HG03457 (cell line): Measurements from ENCODE around the gene XPO6.
"Not testable (repeated sequence)": the region's sequence is repeated elsewhere in the genome, so short reads cannot be mapped to it uniquely, and the experiment has no call there.

Experiments used
- ATAC-seq: cut with Tn5 transposase; IDR thresholded peaks from one replicate; pipeline ENCODE4 v1.9.1; 2021; ENCODE audit warnings: moderate number of reproducible peaks; ENCODE audit not compliant: unreplicated experiment

Gene XPO6, protein sequence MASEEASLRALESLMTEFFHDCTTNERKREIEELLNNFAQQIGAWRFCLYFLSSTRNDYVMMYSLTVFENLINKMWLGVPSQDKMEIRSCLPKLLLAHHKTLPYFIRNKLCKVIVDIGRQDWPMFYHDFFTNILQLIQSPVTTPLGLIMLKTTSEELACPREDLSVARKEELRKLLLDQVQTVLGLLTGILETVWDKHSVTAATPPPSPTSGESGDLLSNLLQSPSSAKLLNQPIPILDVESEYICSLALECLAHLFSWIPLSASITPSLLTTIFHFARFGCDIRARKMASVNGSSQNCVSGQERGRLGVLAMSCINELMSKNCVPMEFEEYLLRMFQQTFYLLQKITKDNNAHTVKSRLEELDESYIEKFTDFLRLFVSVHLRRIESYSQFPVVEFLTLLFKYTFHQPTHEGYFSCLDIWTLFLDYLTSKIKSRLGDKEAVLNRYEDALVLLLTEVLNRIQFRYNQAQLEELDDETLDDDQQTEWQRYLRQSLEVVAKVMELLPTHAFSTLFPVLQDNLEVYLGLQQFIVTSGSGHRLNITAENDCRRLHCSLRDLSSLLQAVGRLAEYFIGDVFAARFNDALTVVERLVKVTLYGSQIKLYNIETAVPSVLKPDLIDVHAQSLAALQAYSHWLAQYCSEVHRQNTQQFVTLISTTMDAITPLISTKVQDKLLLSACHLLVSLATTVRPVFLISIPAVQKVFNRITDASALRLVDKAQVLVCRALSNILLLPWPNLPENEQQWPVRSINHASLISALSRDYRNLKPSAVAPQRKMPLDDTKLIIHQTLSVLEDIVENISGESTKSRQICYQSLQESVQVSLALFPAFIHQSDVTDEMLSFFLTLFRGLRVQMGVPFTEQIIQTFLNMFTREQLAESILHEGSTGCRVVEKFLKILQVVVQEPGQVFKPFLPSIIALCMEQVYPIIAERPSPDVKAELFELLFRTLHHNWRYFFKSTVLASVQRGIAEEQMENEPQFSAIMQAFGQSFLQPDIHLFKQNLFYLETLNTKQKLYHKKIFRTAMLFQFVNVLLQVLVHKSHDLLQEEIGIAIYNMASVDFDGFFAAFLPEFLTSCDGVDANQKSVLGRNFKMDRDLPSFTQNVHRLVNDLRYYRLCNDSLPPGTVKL

DNA sequence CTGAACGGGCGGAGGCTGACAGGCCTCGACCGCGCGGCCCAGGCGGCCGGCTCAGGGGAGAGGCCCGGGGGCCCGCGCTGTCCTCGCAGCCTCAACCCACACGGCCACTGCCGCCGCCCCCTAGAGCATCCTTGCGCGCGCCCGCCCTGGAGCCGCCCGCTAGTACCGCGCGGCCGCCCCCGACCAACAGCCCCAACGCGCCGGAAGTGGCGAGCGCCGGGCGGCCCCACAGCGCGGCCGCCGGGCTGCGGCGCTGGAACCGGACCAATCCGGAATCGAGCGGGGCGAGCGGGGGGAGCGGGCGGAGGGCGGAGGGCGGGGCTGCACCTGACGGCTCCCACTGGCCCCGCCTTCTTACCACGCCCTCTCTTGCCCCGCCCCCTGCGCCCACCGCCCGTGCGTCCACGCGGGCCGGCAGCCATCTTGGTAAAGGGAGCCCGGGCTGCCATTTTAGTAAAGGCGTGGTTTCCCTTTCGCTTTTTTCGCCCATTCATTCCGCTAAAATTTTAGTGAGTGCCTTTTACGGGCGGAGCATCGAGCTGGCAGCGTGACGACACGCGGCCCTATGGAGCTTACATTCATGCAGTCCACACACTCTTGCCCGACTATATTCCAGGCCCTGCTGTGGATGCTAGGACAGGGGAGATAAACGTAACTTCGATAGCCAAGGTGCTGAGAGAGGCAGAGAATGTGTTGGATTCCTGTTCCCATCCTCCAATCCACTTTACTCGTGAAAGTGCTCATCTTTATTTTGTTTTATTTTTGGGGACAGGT, at the start of gene XPO6:
Gene XPO6 (minus strand): TSS at position 208 of the 774 bp plus-strand sequence. CDS start 597 bp downstream, outside the sequence.
- ATAC-seq: peak; percentile 61

GRCh38 chr16:28260193-28260592, 48.4 kb upstream of the XPO6 start:
- ATAC-seq: no peak

DNA sequence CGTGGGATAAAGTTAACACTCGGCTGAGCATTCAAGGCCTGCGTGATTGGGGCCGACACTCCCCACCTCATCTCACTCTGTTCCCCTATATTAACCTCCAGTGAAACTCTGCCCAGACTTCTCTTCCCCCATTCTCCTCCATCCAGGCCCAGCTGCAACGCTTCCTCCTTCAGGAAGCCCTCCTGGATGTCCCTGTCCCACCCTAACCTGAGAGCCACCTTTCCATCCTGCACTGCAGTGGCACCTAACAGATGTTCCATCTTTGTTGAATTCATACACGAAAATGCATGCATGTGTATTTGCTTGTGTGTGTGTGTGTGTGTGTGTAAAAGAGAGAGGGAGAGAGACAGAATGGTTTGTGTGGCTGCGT, 48.0 kb upstream of the XPO6 start:
- ATAC-seq: no peak

GRCh38 chr16:28259091-28259780, 47.5 kb upstream of the XPO6 start:
- no peak for ATAC-seq

GRCh38 chr16:28258567-28258966, 46.8 kb upstream of the XPO6 start:
- no peak for ATAC-seq

GRCh38 chr16:28257256-28257655, 45.5 kb upstream of the XPO6 start:
- ATAC-seq: no peak

DNA sequence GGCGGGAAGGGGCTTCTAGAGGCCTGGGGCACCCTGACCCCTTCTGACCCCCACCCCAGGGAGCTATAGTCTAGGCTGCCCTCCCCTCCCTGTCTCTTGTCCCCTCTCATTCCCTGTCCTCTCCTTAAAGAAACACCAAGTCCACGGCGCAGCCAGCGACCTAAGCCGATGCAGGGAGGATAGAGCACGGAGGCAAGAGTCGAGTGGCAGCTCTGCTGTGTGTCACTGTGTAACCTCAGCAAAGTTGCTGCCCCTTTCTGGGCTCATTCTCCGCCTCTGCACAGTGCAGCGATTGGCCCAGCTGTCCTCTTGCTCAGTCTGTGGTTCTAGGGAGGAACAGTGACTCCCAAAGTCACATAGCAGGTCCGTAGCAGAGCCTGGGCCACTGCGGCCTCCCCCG, 44.1 kb upstream of the XPO6 start:
- no peak for ATAC-seq

DNA sequence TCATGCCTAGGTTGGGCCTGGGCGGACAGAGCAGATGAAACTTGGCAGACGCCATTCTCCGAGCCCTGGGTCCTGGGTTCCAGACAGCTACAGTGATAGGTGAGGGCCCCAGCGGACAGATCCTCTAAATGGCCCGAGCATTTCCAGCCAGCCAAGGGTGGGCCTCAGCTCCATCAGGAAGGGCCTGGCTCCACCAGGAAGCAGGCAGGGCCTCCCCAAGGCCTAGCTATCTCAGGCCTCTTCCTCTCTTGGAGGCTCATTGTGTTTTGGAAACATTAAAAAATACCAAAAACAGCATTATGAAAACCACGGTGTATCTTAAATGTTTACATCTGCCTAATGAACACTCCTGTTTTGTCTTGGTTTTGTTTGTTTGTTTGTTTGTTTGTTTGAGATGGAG, 42.4 kb upstream of the XPO6 start:
- ATAC-seq: no peak

DNA sequence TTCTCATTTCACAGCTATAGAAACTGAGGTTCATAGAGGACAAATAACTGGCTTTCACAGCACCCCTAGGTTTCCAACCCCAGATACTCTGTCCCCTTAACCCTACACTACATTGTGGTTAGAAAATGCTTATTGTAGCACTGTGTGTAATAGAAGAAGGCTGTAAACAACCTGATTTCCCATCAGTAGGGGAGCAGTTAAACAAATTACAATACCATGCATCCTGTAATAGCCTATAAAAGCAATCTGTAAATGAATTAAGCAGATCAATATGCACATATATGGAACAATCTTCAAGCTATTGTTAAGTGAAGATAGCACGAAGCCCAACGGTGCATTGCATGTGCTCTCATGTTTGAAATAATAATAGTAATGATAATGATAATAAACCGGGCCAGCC, 39.2 kb upstream of the XPO6 start:
- no peak for ATAC-seq

DNA sequence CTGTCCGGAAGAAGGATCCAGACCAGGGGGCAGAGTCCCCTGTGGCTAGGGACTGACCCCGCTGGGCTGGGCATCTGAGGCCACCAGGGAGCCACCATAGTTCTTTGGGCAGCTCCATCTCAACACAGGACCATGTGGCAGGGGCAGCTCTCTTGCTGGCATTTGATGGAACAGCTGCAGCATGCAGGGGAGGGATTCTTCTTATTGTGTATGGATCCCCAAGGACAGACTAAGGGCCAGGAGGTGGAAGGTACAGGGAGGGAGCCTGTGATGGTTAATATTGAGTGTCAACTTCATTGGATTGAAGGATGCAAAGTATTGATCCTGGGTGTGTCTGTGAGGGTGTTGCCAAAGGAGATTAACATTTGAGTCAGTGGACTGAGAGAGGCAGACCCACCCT, 37.7 kb upstream of the XPO6 start:
- ATAC-seq: not testable (repeated sequence)

DNA sequence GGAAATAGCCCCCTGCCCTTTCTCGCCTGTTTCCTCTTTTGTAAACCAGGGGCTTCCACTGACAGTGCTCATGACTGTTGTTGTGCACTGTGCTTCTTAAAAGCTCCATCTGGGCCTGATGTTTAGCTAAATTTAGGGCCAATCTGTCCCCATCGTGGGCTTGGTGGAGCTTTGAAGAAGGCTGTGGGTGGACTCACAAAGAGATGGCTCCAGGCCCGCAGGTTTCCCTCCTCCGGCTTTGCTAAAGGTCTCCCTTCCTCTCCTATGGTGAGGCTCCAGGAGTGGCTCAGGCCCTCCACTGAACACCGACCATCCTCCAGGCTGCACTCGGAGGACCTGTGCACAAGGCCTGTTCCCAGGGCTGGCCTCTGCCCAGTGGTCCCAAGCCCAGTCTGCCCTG, 30.2 kb upstream of the XPO6 start:
- no peak for ATAC-seq

DNA sequence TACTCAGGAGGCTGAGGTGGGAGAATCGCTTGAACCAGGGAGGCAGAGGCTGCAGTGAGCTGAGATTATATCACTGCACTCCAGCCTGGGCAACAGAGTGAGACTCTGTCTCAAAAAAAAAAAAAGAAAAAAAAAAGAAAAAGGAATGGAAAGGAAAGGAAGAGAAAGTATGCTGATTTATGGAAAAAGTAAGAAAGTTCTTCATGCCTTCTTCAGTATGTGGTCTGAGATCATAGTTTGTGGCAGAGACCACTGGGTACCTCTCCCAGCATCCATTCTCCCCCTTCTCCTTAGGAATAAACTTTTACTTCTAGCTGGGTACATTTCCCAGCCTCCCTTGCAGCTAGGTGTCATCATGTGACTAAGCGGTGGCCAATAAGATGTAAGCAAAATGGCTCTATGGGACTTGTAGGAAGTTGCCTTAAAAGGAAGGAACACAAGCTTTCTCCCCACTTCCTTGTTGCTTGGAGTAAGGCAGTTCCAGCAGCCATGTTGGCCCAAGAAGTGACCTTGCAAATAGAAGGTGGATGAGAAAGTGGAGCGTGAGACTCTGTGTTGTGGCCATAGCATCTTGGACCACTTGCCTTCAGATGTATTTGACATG, 26.1 kb upstream of the XPO6 start:
- no peak for ATAC-seq

GRCh38 chr16:28231763-28232162, 20.0 kb upstream of the XPO6 start:
- ATAC-seq: no peak

GRCh38 chr16:28223909-28224308, 12.1 kb upstream of the XPO6 start:
- ATAC-seq: not testable (repeated sequence)

DNA sequence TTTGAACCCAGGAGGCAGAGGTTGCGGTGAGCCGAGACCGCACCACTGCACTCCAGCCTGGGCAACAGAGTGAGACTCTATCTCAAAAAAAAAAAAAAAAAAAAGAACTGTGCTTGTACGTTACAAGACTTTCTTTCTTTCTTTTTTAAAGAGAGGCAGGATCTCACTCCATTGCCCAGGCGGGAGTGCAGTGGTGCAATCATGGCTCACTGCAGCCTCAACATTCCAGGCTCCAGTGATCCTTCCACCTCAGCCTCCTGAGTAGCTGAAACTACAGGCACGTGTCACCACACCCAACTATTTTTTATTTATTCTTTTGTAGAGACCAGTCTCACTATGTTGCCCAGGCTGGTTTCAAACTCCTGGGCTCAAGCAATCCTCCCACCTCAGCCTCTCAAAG, 8.0 kb upstream of the XPO6 start:
- ATAC-seq: not testable (repeated sequence)

DNA sequence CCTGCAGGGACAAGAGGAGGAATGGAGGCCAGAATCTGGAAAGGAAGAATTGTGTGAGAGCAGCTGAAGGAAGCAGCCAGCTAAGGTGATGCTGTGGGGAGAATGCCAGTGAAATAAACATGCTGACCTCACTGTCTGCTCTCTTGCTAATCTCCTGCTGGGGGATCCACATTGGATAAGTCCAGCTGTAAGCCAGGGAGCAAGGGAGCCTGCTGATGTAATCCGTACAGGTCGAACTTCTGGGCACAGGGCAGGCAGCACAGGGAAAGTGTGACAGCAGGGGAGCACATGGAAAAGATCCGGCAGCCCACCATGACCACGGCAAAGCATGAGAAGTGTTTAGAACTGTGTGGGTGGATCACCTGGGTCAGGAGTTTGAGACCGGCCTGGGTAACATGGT, 7.5 kb upstream of the XPO6 start:
- ATAC-seq: no peak

DNA sequence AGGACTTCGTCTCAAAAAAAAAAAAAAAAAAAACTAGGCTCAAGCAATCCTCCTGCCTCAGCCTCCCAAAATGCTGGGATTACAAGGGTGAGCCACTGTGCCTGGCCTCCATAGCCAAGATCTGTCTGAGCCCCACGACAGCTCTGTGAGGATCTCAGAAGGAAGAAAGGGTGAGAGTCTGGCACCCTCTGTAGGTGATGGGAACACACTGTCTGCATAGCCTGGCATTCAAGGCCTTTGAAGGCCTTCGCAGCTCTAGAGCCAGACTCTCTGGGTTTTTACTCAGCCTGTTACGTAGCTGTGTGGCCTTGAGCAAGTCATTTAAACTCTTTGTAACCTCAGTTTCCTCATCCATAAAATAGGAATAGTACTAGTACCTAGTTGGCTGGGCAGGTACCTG, 6.3 kb upstream of the XPO6 start:
- no peak for ATAC-seq

GRCh38 chr16:28217326-28217725, 5.6 kb upstream of the XPO6 start:
- ATAC-seq: no peak

- ATAC-seq: no peak
These were observed 1.6 kb upstream of the XPO6 start for GRCh38 chr16:28213396-28213795.

- ATAC-seq: no peak
These were observed 738 bp upstream of the XPO6 start for GRCh38 chr16:28212532-28212873.
